HCT116 (cell line): ENCODE data around the gene MTHFS. TPM values are rescaled to one million over a fixed set of nuclear protein-coding genes. Genes with fewer than 3 reads are reported as not detected.

ENCODE experiments used
- ATAC-seq: fragments of 200-7000 bp; cut with Tn5 transposase; 2 replicates; pipeline ENCODE4 v1.9.1; 2020; ENCODE audit warnings: mild to moderate bottlenecking, moderate library complexity
- BruUV-seq: library from RNA; stranded (reverse); fragments of 400-500 nt; replicated peaks from 2 replicates; lab custom pipeline; 2021; lab: Mats Ljungman, UMichigan
- CTCF ChIA-PET: fragments of 300-600 bp; sonication (Branson Sonifier 250); formaldehyde crosslinking; loops from one replicate; lab custom pipeline; 2021; ENCODE audit warnings: antibody characterized with exemption; lab: Charles Lee
- POLR2A ChIA-PET: fragments of 300-600, 350-600 bp; sonication (Branson Sonifier 250); formaldehyde crosslinking; loops from one replicate; lab custom pipeline; 2021; ENCODE audit warnings: antibody characterized with exemption; lab: Charles Lee
- RAD21 ChIA-PET, 2 experiments: fragments of 300-600 bp; sonication (Branson Sonifier 250); formaldehyde crosslinking; loops; one replicate each; lab custom pipeline; 2023; ENCODE audit warnings: low total read pairs in 2 of 2; ENCODE audit not compliant: uncharacterized antibody in 2 of 2, unreplicated experiment in 2 of 2, low non-redundant PET in 1 of 2; lab: Charles Lee
- DNase-seq: peaks from one replicate; pipeline ENCODE4 v3.0.0-alpha.2; 2010; ENCODE audit warnings: low read depth, low spot score
- H2AFZ ChIP-seq: fragments of 200-600 bp; shearing (Covaris generic), sonication (generic); 2 replicates; pipeline ENCODE4 v1.6.1; 2017; ENCODE audit warnings: low read depth, mixed run types, mixed read lengths, antibody characterized with exemption, low read length; ENCODE audit not compliant: poor library complexity, severe bottlenecking
- H3K27ac ChIP-seq: 2 replicates; pipeline ENCODE4 v1.5.1; 2012; ENCODE audit warnings: low read depth, low read length
- H3K27me3 ChIP-seq: fragments of 200-600 bp; sonication (generic); 2 replicates; pipeline ENCODE4 v1.6.1; 2016; ENCODE audit warnings: mixed run types, low read length, mixed read lengths; ENCODE audit not compliant: insufficient read depth
- H3K36me3 ChIP-seq, 2 experiments: fragments of 200-500 bp in 1 of 2; fragments of 200-600 bp in 1 of 2; sonication (Bioruptor generic) in 1 of 2; sonication (generic) in 1 of 2; 2 replicates each; pipeline versions ENCODE4 v1.5.1 to v1.6.1; 2014 to 2016; ENCODE audit warnings: low read length in 2 of 2, inconsistent platforms in 1 of 2, mixed read lengths in 1 of 2, mixed run types in 1 of 2; ENCODE audit not compliant: insufficient read depth in 2 of 2, control insufficient read depth in 1 of 2
- H3K4me1 ChIP-seq, 2 experiments: fragments of 200-600 bp in 1 of 2; sonication (generic) in 1 of 2; 2 replicates each; pipeline versions ENCODE4 v1.5.1 to v1.6.1; 2012 to 2017; ENCODE audit warnings: low read length in 2 of 2, inconsistent platforms in 1 of 2, mild to moderate bottlenecking in 1 of 2, mixed read lengths in 1 of 2, mixed run types in 1 of 2, moderate library complexity in 1 of 2; ENCODE audit not compliant: insufficient read depth in 2 of 2, control insufficient read depth in 1 of 2
- H3K4me2 ChIP-seq: fragments of 200-600 bp; sonication (generic); 2 replicates; pipeline ENCODE4 v1.6.1; 2017; ENCODE audit warnings: mixed run types, low read length, mixed read lengths
- H3K4me3 ChIP-seq, 2 experiments: fragments of 200-600 bp in 1 of 2; sonication (generic) in 1 of 2; replicated peaks in 1 of 2; 2 replicates each; pipeline ENCODE4 v1.5.1; 2011 to 2016; ENCODE audit warnings: low read length in 2 of 2, control low read depth in 1 of 2, low read depth in 1 of 2, mild to moderate bottlenecking in 1 of 2, mixed read lengths in 1 of 2, mixed run types in 1 of 2
- H3K79me2 ChIP-seq: fragments of 200-600 bp; sonication (generic); 2 replicates; pipeline ENCODE4 v1.6.1; 2017; ENCODE audit warnings: mild to moderate bottlenecking, mixed run types, low read length, moderate library complexity, mixed read lengths; ENCODE audit not compliant: insufficient read depth
- H3K9ac ChIP-seq: fragments of 200-600 bp; sonication (generic); 2 replicates; pipeline ENCODE4 v1.6.1; 2016; ENCODE audit warnings: low read length, mixed read lengths
- H3K9me2 ChIP-seq: fragments of 200-600 bp; sonication (generic), shearing (Covaris generic); 2 replicates; pipeline ENCODE4 v1.6.1; 2017; ENCODE audit warnings: mixed run types, mild to moderate bottlenecking, moderate library complexity; ENCODE audit not compliant: insufficient read depth
- H3K9me3 ChIP-seq, 2 experiments: fragments of 200-500 bp in 1 of 2; fragments of 200-600 bp in 1 of 2; sonication (Bioruptor generic) in 1 of 2; sonication (generic) in 1 of 2; 2 replicates each; pipeline ENCODE4 v1.6.1; 2014 to 2017; ENCODE audit warnings: low read length in 2 of 2, mixed read lengths in 2 of 2, inconsistent platforms in 1 of 2, low read depth in 1 of 2, mild to moderate bottlenecking in 1 of 2, mixed run types in 1 of 2, moderate library complexity in 1 of 2; ENCODE audit not compliant: control insufficient read depth in 1 of 2, insufficient read depth in 1 of 2
- H4K20me1 ChIP-seq: fragments of 200-600 bp; sonication (generic), shearing (Covaris generic); 2 replicates; pipeline ENCODE4 v1.6.1; 2017; ENCODE audit warnings: mixed run types, mild to moderate bottlenecking, moderate library complexity; ENCODE audit not compliant: insufficient read depth
- EGR1 ChIP-seq: IDR thresholded peaks from 2 replicates; pipeline ENCODE4 v1.6.1; 2012; ENCODE audit warnings: low read depth
- EZH2 ChIP-seq: fragments of 200-600 bp; sonication (generic); IDR thresholded peaks from 2 replicates; pipeline ENCODE4 v1.6.1; 2017; ENCODE audit warnings: antibody characterized with exemption, mixed run types
- EZH2phosphoT487 ChIP-seq: fragments of 200-600 bp; IDR thresholded peaks from 2 replicates; pipeline ENCODE4 v1.6.1; 2018; ENCODE audit warnings: antibody characterized with exemption, borderline replicate concordance
- FOSL1 ChIP-seq: IDR thresholded peaks from 2 replicates; pipeline ENCODE4 v1.6.1; 2012; ENCODE audit warnings: low read depth
- POLR2A ChIP-seq: IDR thresholded peaks from 2 replicates; pipeline ENCODE4 v1.7.0; 2011; ENCODE audit warnings: borderline replicate concordance; ENCODE audit not compliant: insufficient read depth, insufficient read length; ENCODE audit errors: extremely low read depth
- RAD21 ChIP-seq: IDR thresholded peaks from 2 replicates; pipeline ENCODE4 v1.6.1; 2012; ENCODE audit warnings: low read depth, mild to moderate bottlenecking
- SIN3A ChIP-seq: IDR thresholded peaks from 2 replicates; pipeline ENCODE4 v1.6.1; 2012; ENCODE audit warnings: low read depth
- SP1 ChIP-seq: IDR thresholded peaks from 2 replicates; pipeline ENCODE4 v1.6.1; 2012; ENCODE audit warnings: low read depth
- SRF ChIP-seq: IDR thresholded peaks from 2 replicates; pipeline ENCODE4 v1.6.1; 2012; ENCODE audit warnings: low read depth
- ZFX ChIP-seq: fragments of 450-650 bp; IDR thresholded peaks from 2 replicates; pipeline ENCODE4 v1.6.1; 2017
- ZNF274 ChIP-seq: fragments of 200-500 bp; sonication (Bioruptor generic); IDR thresholded peaks from 2 replicates; pipeline ENCODE4 v1.6.1; 2014; ENCODE audit warnings: mild to moderate bottlenecking, low read depth, low read length, inconsistent platforms
- intact Hi-C: fragments of 100-400 bp; cut with micrococcal nuclease; formaldehyde crosslinking; loops from 2 replicates; pipeline ENCODE4 v1.10.0; 2022
- total RNA-seq: library from RNA; stranded (reverse); gene quantifications from one replicate; pipeline ENCODE4 v1.2.1, GENCODE V29; 2021; ENCODE audit not compliant: unreplicated experiment
- TF ChIP-seq, protein P1 (sequence below): IDR thresholded peaks from 2 replicates; pipeline ENCODE4 v1.6.1; 2011; ENCODE audit warnings: mild to moderate bottlenecking, low read length, moderate library complexity; ENCODE audit not compliant: insufficient replicate concordance; ENCODE audit errors: extremely low read depth
- TF ChIP-seq, protein P2 (sequence below): IDR thresholded peaks from 2 replicates; pipeline ENCODE4 v1.6.1; 2012
- TF ChIP-seq, protein P3 (sequence below): IDR thresholded peaks from 2 replicates; pipeline ENCODE4 v1.6.1; 2012

Gene MTHFS
- total RNA-seq, 1 experiment from 2014 or later, result 30.5 TPM

DNA sequence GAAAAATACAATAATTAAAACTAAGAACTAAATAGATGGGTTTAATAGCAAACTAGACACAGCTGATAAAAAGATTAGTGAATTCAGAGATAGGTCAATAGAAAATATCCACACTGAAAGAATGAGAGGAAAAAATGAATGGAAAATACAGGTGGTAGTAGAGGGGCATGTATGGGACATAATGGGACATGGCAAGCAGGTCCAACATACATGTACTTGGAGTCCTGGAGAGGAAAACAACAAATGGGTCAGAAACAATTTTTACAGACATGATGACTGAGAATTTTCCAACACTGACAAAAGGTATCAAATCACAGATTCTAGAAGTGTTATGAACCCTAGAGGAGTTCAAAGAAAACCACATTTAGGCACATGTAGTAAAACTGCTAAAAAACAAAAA lies 68.4 kb downstream of the MTHFS start:
- TF ChIP-seq, protein P1, sequence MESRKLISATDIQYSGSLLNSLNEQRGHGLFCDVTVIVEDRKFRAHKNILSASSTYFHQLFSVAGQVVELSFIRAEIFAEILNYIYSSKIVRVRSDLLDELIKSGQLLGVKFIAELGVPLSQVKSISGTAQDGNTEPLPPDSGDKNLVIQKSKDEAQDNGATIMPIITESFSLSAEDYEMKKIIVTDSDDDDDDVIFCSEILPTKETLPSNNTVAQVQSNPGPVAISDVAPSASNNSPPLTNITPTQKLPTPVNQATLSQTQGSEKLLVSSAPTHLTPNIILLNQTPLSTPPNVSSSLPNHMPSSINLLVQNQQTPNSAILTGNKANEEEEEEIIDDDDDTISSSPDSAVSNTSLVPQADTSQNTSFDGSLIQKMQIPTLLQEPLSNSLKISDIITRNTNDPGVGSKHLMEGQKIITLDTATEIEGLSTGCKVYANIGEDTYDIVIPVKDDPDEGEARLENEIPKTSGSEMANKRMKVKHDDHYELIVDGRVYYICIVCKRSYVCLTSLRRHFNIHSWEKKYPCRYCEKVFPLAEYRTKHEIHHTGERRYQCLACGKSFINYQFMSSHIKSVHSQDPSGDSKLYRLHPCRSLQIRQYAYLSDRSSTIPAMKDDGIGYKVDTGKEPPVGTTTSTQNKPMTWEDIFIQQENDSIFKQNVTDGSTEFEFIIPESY, result no peak
- TF ChIP-seq SRF (no peak), POLR2A (no peak), SIN3A (no peak), ZNF274 (no peak), SP1 (no peak), EGR1 (no peak), ZFX (no peak), FOSL1 (no peak), EZH2phosphoT487 (no peak), RAD21 (no peak), EZH2 (no peak)
- TF ChIP-seq, protein P2, sequence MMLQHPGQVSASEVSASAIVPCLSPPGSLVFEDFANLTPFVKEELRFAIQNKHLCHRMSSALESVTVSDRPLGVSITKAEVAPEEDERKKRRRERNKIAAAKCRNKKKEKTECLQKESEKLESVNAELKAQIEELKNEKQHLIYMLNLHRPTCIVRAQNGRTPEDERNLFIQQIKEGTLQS, result no peak
- TF ChIP-seq, protein P3, sequence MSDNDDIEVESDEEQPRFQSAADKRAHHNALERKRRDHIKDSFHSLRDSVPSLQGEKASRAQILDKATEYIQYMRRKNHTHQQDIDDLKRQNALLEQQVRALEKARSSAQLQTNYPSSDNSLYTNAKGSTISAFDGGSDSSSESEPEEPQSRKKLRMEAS, result no peak
- POLR2A ChIA-PET, result no interaction called here
- no peak overlapping the region for H3K4me3 ChIP-seq

More for the DNA sequence above, 68.4 kb downstream of the MTHFS start:
- no peaks in the 10 kb centered on the region for H3K4me1 ChIP-seq
- DNase-seq (no peak), ATAC-seq (no peak)
- no TSS peak for BruUV-seq
- no peaks in the 10 kb centered on the region for H3K9me3 ChIP-seq
- H3K36me3 ChIP-seq, result no peaks in the 10 kb centered on the region
- intact Hi-C loops, result no loop called here
- RAD21 ChIA-PET, result no interaction called here
- H3K4me2 ChIP-seq, result no peak overlapping the region
- H4K20me1 ChIP-seq, result no peaks in the 10 kb centered on the region
- H3K9ac ChIP-seq, result no peak overlapping the region
- H3K9me2 ChIP-seq, result no peaks in the 10 kb centered on the region
- H3K27ac ChIP-seq, result no peak overlapping the region
- no peaks in the 10 kb centered on the region for H3K79me2 ChIP-seq
- CTCF ChIA-PET, result no interaction called here
- no peak overlapping the region for H2AFZ ChIP-seq
- no peaks in the 10 kb centered on the region for H3K27me3 ChIP-seq
